Stimulated activated effector memory CD8-positive, alpha-beta T cell treated with anti-CD3 and anti-CD28 coated beads, Interleukin-12 subunit alpha, Interleukin-12 subunit beta, amount 100 ng/mL, for 72 hours (primary cell): Measurements from ENCODE around the gene ATP2B3.

Experiments used
- ATAC-seq: fragments of 150-1000 bp; cut with Tn5 transposase; 2 replicates; pipeline ENCODE4 v1.10.0; 2021
- DNase-seq, 2 donors: peaks; one replicate each; pipeline ENCODE4 v3.0.0; 2021 to 2022; ENCODE audit warnings: low spot score in 2 of 2
- H3K27ac Mint-ChIP-seq: one replicate; pipeline ENCODE4 v1.8.0; 2022; ENCODE audit warnings: mild to moderate bottlenecking, mixed read lengths
- H3K36me3 Mint-ChIP-seq: one replicate; pipeline ENCODE4 v1.8.0; 2022; ENCODE audit warnings: mild to moderate bottlenecking, mixed read lengths
- H3K4me1 Mint-ChIP-seq: one replicate; pipeline ENCODE4 v1.8.0; 2022; ENCODE audit warnings: mixed read lengths
- H3K4me3 Mint-ChIP-seq: one replicate; pipeline ENCODE4 v1.8.0; 2022; ENCODE audit warnings: mild to moderate bottlenecking, mixed read lengths
- H3K9me3 Mint-ChIP-seq: one replicate; pipeline ENCODE4 v1.8.0; 2022; ENCODE audit warnings: mixed read lengths

The ATP2B3 gene

GRCh38 chrX:153609917-153610835, 92.7 kb downstream of the ATP2B3 start:
- no peaks in the 10 kb centered on the region for H3K9me3 Mint-ChIP-seq
- no peaks in the 10 kb centered on the region for H3K36me3 Mint-ChIP-seq
- peak overlapping the region; percentile 70 for H3K4me3 Mint-ChIP-seq
- DNase-seq (peak; percentile 53 to 79), ATAC-seq (peak; percentile 94)
- H3K27ac Mint-ChIP-seq: peak overlapping the region; percentile 74
- peaks cover 7% of the 10 kb centered on the region for H3K4me1 Mint-ChIP-seq

- peak overlapping the region; percentile 74 for H3K27ac Mint-ChIP-seq
- no peak for ATAC-seq
- no peaks in the 10 kb centered on the region for H3K9me3 Mint-ChIP-seq
- peaks cover 8% of the 10 kb centered on the region for H3K4me1 Mint-ChIP-seq
- H3K4me3 Mint-ChIP-seq: peak overlapping the region; percentile 70
- no peak for DNase-seq
- H3K36me3 Mint-ChIP-seq: no peaks in the 10 kb centered on the region
Measured at GRCh38 chrX:153610836-153611213, 93.4 kb downstream of the ATP2B3 start.

- H3K4me1 Mint-ChIP-seq: peaks cover 8% of the 10 kb centered on the region
- ATAC-seq: no peak
- no peaks in the 10 kb centered on the region for H3K9me3 Mint-ChIP-seq
Measured at GRCh38 chrX:153611298-153612095, 94.1 kb downstream of the ATP2B3 start.

DNA sequence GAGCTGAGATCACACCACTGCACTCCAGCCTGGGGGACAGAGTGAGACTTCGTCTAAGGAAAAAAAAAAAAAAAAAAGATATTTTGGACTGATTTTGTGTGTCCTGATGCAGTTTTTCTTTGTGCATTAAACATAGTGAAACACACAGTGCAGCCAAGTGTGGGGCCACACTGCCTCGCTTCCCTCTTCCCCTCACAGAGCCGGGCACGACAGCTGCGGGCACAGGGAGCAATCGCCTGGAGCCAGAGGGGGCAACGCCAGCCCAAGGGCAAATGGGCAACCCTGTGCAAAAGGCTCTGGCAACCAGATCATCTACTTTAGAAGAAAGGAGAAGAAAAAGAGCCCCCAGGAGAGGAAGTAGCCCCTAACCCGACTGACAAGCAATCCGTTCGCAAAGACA, 95.0 kb downstream of the ATP2B3 start:
- Mint-ChIP-seq H3K9me3 (no peaks in the 10 kb centered on the region), H3K4me1 (peaks cover 8% of the 10 kb centered on the region), H3K27ac (no peak overlapping the region), H3K36me3 (no peaks in the 10 kb centered on the region), H3K4me3 (no peak overlapping the region)
- no peak for DNase-seq
- no peak for ATAC-seq

More at GRCh38 chrX:153611298-153612095, 94.1 kb downstream of the ATP2B3 start:
- Mint-ChIP-seq H3K27ac (no peak overlapping the region), H3K4me3 (no peak overlapping the region), H3K36me3 (no peaks in the 10 kb centered on the region)
- DNase-seq: no peak

DNA sequence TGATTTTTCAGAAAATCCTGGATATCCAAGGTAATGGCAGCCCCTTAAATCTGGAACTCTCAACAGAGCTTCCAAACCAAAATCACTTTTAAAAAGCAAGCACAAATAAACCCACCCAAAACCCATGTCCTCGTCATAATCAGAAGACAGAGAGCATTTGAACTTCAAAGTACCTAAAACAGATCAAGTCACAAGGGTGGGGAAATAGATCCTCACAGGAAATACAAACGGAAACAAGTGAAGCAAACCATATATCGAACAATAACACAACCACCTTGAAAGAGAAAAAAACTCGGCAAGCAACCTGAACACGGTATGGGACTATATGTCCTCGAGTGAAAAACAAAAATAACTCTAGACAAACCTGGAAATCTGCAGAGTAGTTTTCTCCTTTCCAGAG, 97.4 kb downstream of the ATP2B3 start:
- H3K4me1 Mint-ChIP-seq: peaks cover 8% of the 10 kb centered on the region
- H3K4me3 Mint-ChIP-seq: no peak overlapping the region
- DNase-seq: no peak
- peak overlapping the region; percentile 5 for H3K27ac Mint-ChIP-seq
- H3K9me3 Mint-ChIP-seq: no peaks in the 10 kb centered on the region
- no peak for ATAC-seq
- H3K36me3 Mint-ChIP-seq: no peaks in the 10 kb centered on the region

DNA sequence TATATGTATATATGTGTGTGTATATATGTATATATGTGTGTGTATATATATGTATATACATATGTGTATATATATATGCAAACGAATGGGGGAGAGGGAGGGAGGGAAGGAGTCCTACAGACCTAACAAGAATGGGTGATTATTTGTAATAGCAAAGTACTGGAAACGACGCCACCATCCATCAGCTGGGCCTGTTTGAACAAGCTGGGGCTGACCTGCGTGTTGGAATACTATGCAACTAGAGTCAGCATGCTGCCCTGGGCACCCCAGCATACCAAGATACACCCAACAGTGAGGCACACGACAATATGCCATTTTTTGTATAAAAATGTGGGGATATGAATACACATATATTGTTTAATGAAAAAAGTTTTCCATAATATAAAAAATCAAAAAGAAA, 103.1 kb downstream of the ATP2B3 start:
- DNase-seq: no peak
- Mint-ChIP-seq H3K4me3 (no peak overlapping the region), H3K4me1 (no peaks in the 10 kb centered on the region), H3K27ac (no peak overlapping the region), H3K9me3 (no peaks in the 10 kb centered on the region), H3K36me3 (no peaks in the 10 kb centered on the region)
- ATAC-seq: no peak

DNA sequence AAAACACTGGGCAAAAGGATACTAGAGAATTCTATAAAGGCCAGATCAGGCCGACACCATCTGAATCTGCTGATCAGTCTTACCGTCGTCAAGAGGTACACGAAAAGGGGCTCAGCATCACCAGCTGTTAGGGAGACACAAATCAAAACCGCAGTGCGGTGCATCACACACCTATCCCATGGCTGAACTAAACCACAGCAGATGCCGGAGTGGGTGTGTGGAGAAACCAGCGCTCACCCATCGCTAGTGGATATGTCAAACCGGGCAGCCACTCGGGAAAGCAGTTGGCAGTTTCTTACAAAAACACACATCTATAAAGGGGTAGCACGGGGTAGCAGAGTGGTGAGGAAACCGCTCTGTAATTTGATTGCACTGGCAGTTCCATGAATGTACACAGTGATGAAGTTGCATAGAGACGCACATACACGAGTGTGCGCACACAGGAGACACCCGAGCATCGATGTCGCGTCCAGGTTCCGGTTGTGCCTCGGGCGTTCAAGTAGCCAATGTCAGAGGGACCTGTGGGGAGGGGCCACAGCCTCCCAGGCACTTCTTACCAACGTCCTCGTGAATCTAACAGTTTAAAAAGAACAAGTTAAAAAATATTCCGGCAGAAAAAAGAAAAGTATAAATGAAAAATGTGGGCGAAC, 104.6 kb downstream of the ATP2B3 start:
- H3K36me3 Mint-ChIP-seq: no peaks in the 10 kb centered on the region
- H3K27ac Mint-ChIP-seq: no peak overlapping the region

DNA sequence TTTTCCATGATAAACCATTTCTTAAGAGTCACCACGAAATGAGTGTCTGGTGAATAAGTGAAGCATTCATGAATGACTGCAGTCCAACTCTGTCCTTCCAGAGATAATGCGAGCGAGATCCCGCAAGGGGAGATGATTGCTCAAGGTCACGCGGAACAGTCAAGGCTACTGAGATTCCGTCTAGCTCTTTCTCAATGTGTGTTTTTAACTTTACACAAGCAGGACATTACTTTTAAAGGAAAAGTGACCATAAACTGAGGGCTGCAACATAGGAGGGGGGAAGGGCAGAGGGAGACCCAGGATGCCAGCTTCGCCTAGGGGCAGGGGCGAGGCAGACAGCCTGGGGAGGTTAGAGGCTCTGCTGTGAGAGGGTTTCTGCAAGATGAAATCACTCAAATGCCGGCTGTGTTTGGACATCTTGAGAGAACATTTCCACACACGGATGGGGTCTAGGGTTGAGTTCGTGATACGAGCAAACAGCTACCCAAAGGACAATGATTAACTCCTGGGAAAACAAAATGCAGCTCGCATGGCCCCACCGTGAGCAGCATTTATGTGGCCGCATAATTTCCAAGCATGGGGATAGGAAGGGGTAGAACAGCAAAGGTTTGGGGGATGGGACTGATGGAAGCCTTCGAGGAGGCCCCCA, 105.3 kb downstream of the ATP2B3 start:
- Mint-ChIP-seq H3K27ac (no peak overlapping the region), H3K4me1 (no peaks in the 10 kb centered on the region), H3K9me3 (no peaks in the 10 kb centered on the region), H3K36me3 (no peaks in the 10 kb centered on the region), H3K4me3 (no peak overlapping the region)
- no peak for ATAC-seq
- DNase-seq: no peak

More for the DNA sequence above, 104.6 kb downstream of the ATP2B3 start:
- Mint-ChIP-seq H3K4me3 (no peak overlapping the region), H3K9me3 (no peaks in the 10 kb centered on the region), H3K4me1 (no peaks in the 10 kb centered on the region)
- ATAC-seq (no peak), DNase-seq (no peak)

DNA sequence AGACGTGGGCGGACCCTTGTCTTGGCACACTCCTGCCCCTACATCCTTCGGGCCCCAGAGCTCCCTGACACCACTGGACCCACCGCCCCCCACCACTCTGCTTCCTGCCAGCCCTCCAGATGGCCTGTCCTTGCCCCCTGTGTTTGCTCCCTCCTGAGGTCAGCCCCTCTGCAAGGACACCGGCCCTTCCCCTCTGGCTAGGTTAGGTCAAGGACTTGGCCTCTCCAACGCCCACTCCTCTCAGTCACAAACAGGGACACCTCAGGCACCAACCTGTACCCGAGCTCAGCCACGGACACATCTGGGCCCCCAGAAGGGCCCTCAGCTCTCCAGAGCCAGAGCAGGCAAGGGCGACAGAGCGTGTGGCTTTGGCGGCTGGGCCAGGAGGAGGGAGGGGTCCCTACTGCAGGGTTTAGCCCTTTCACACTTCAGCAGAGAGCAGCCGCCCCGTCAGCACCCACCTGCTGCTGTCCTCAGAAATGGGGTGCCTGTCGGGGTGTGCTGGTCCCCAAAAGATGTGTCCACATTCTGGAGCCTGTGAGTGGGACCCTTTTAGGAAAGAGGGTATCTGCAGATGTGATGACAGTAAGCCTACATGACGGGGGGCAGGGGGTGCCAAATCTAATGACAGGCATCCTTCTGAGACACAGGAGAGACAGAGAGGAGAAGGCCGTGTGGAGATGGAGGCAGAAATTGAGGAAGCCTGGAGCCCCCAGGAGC, 106.0 kb downstream of the ATP2B3 start:
- H3K4me1 Mint-ChIP-seq: no peaks in the 10 kb centered on the region
- DNase-seq: no peak
- H3K27ac Mint-ChIP-seq: no peak overlapping the region
- H3K4me3 Mint-ChIP-seq: no peak overlapping the region
- H3K36me3 Mint-ChIP-seq: no peaks in the 10 kb centered on the region
- no peaks in the 10 kb centered on the region for H3K9me3 Mint-ChIP-seq
- ATAC-seq: no peak

GRCh38 chrX:153624196-153625091, 107.0 kb downstream of the ATP2B3 start:
- Mint-ChIP-seq H3K4me3 (no peak overlapping the region), H3K36me3 (no peaks in the 10 kb centered on the region), H3K4me1 (no peaks in the 10 kb centered on the region), H3K27ac (no peak overlapping the region), H3K9me3 (no peaks in the 10 kb centered on the region)
- ATAC-seq: no peak
- no peak for DNase-seq

DNA sequence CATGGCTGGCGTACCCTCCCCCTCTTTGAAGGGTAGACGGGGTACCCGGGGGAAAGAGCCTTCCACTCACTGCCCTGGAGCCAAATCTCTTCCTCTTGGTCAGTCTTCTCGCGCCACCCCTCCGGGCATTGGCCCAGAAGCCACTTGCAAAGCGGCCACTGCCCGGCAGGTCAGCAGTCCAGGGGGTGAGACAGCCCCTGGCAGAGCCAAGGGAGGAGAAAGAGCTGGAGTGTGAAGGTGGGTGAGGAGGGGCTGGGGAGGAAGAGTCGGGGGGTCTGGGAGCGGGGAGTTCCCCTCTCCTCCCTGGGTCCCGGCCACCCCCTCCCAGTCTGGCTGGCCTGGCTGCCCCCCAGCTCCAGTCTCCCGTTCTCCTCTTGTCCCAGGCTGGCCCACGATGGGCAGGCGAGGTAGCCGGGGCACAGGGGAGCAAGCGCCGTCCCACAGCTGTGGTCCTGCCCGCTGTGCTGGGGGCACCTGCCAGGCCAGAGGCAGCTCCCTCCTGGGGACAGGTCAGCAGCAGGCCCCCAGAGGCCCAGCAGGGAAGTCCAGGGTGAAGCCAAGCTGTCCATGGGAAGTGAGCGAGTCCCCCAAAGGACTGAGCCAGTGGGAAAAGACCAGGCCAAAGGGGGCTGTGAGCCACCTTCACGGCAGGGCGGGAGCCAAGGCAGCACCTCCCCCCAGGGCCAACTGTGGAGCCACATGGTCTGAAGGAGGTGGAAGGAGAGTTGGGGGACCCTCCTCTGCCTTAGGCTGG, 108.0 kb downstream of the ATP2B3 start:
- H3K27ac Mint-ChIP-seq: no peak overlapping the region
- no peak for ATAC-seq
- H3K9me3 Mint-ChIP-seq: no peaks in the 10 kb centered on the region
- DNase-seq: no peak
- H3K4me1 Mint-ChIP-seq: no peaks in the 10 kb centered on the region
- H3K4me3 Mint-ChIP-seq: no peak overlapping the region
- no peaks in the 10 kb centered on the region for H3K36me3 Mint-ChIP-seq

GRCh38 chrX:153626025-153626633, 108.7 kb downstream of the ATP2B3 start:
- ATAC-seq: no peak
- no peaks in the 10 kb centered on the region for H3K4me1 Mint-ChIP-seq

More at GRCh38 chrX:153626025-153626633, 108.7 kb downstream of the ATP2B3 start:
- no peak overlapping the region for H3K27ac Mint-ChIP-seq
- peaks cover 2% of the 10 kb centered on the region for H3K9me3 Mint-ChIP-seq
- no peaks in the 10 kb centered on the region for H3K36me3 Mint-ChIP-seq
- DNase-seq: no peak
- no peak overlapping the region for H3K4me3 Mint-ChIP-seq
